ENCODE measurements around the gene IFT43.

Gene IFT43

GRCh38 chr14:76055330-76055729, 69.8 kb downstream of the IFT43 start:
- no peaks in the 10 kb centered on the region for H3K9me3 Mint-ChIP-seq
- H3K36me3 Mint-ChIP-seq = no peaks in the 10 kb centered on the region
- no peaks in the 10 kb centered on the region for H3K27me3 Mint-ChIP-seq
- no peaks in the 10 kb centered on the region for H3K4me1 Mint-ChIP-seq
- CTCF ChIA-PET = interaction anchor here (1.1 kb wide), 1 partner anchor 298 kb away, joined by 3 read pairs; no protein-coding TSS in a partner anchor
- no peak for DNase-seq
- H3K27ac Mint-ChIP-seq = no peak overlapping the region
- H3K4me3 Mint-ChIP-seq = no peak overlapping the region

- Mint-ChIP-seq H3K27ac (no peak overlapping the region), H3K36me3 (no peaks in the 10 kb centered on the region), H3K4me1 (no peaks in the 10 kb centered on the region), H3K27me3 (no peaks in the 10 kb centered on the region), H3K4me3 (no peak overlapping the region), H3K9me3 (no peaks in the 10 kb centered on the region)
- CTCF ChIA-PET = no interaction called here
- no peak for DNase-seq
These were observed 70.6 kb downstream of the IFT43 start for GRCh38 chr14:76056128-76056527.

- CTCF ChIA-PET = no interaction called here
These were observed 72.4 kb downstream of the IFT43 start for GRCh38 chr14:76057914-76058313.

GRCh38 chr14:76063327-76063726, 77.8 kb downstream of the IFT43 start:
- no peak for DNase-seq
- no peaks in the 10 kb centered on the region for H3K4me1 Mint-ChIP-seq
- no peaks in the 10 kb centered on the region for H3K9me3 Mint-ChIP-seq
- no peak overlapping the region for H3K4me3 Mint-ChIP-seq
- CTCF ChIA-PET = interaction anchor here (1.4 to 2.2 kb wide), 2 partner anchors 10 to 12 kb away, joined by 3 to 6 read pairs; no protein-coding TSS in a partner anchor
- no peaks in the 10 kb centered on the region for H3K27me3 Mint-ChIP-seq
- H3K36me3 Mint-ChIP-seq = no peaks in the 10 kb centered on the region
- no peak overlapping the region for H3K27ac Mint-ChIP-seq

More at GRCh38 chr14:76057914-76058313, 72.4 kb downstream of the IFT43 start:
- Mint-ChIP-seq H3K4me3 (no peak overlapping the region), H3K9me3 (no peaks in the 10 kb centered on the region), H3K27ac (no peak overlapping the region), H3K36me3 (no peaks in the 10 kb centered on the region), H3K4me1 (no peaks in the 10 kb centered on the region), H3K27me3 (no peaks in the 10 kb centered on the region)
- DNase-seq = no peak

- H3K4me3 Mint-ChIP-seq = no peak overlapping the region
- no peaks in the 10 kb centered on the region for H3K36me3 Mint-ChIP-seq
- no peak overlapping the region for H3K27ac Mint-ChIP-seq
- DNase-seq = no peak
- CTCF ChIA-PET = no interaction called here
- H3K4me1 Mint-ChIP-seq = no peaks in the 10 kb centered on the region
- no peaks in the 10 kb centered on the region for H3K9me3 Mint-ChIP-seq
- no peaks in the 10 kb centered on the region for H3K27me3 Mint-ChIP-seq
These were observed 80.0 kb downstream of the IFT43 start for GRCh38 chr14:76065519-76065918.

GRCh38 chr14:76067536-76067935, 82.0 kb downstream of the IFT43 start:
- CTCF ChIA-PET = interaction anchor here (1.3 kb wide), 1 partner anchor 20 kb away, joined by 3 read pairs; no protein-coding TSS in a partner anchor
- no peaks in the 10 kb centered on the region for H3K27me3 Mint-ChIP-seq
- no peak for DNase-seq
- H3K27ac Mint-ChIP-seq = no peak overlapping the region
- no peak overlapping the region for H3K4me3 Mint-ChIP-seq
- no peaks in the 10 kb centered on the region for H3K4me1 Mint-ChIP-seq
- H3K36me3 Mint-ChIP-seq = no peaks in the 10 kb centered on the region
- no peaks in the 10 kb centered on the region for H3K9me3 Mint-ChIP-seq

- H3K4me1 Mint-ChIP-seq = no peaks in the 10 kb centered on the region
- H3K4me3 Mint-ChIP-seq = no peak overlapping the region
- no peak for DNase-seq
- no peaks in the 10 kb centered on the region for H3K27me3 Mint-ChIP-seq
- H3K9me3 Mint-ChIP-seq = no peaks in the 10 kb centered on the region
- H3K27ac Mint-ChIP-seq = no peak overlapping the region
- no peaks in the 10 kb centered on the region for H3K36me3 Mint-ChIP-seq
- CTCF ChIA-PET = no interaction called here
These were observed 88.2 kb downstream of the IFT43 start for GRCh38 chr14:76073717-76074116.

GRCh38 chr14:76077340-76077739, 91.8 kb downstream of the IFT43 start:
- no peak overlapping the region for H3K27ac Mint-ChIP-seq
- H3K4me1 Mint-ChIP-seq = no peaks in the 10 kb centered on the region
- no peaks in the 10 kb centered on the region for H3K36me3 Mint-ChIP-seq
- CTCF ChIA-PET = no interaction called here
- no peak overlapping the region for H3K4me3 Mint-ChIP-seq
- no peaks in the 10 kb centered on the region for H3K9me3 Mint-ChIP-seq
- DNase-seq = no peak
- H3K27me3 Mint-ChIP-seq = no peaks in the 10 kb centered on the region

GRCh38 chr14:76078501-76078900, 92.9 kb downstream of the IFT43 start:
- CTCF ChIA-PET = no interaction called here
- H3K36me3 Mint-ChIP-seq = no peaks in the 10 kb centered on the region
- no peak for DNase-seq
- H3K4me1 Mint-ChIP-seq = no peaks in the 10 kb centered on the region
- H3K9me3 Mint-ChIP-seq = no peaks in the 10 kb centered on the region
- H3K27ac Mint-ChIP-seq = no peak overlapping the region
- no peak overlapping the region for H3K4me3 Mint-ChIP-seq
- H3K27me3 Mint-ChIP-seq = no peaks in the 10 kb centered on the region

- H3K27ac Mint-ChIP-seq = no peak overlapping the region
- H3K4me1 Mint-ChIP-seq = no peaks in the 10 kb centered on the region
- H3K27me3 Mint-ChIP-seq = no peaks in the 10 kb centered on the region
- H3K36me3 Mint-ChIP-seq = no peaks in the 10 kb centered on the region
- H3K9me3 Mint-ChIP-seq = no peaks in the 10 kb centered on the region
- DNase-seq = no peak
- CTCF ChIA-PET = no interaction called here
- no peak overlapping the region for H3K4me3 Mint-ChIP-seq
These were observed 94.5 kb downstream of the IFT43 start for GRCh38 chr14:76080025-76080424.

GRCh38 chr14:76080471-76080870, 94.9 kb downstream of the IFT43 start:
- Mint-ChIP-seq H3K36me3 (no peaks in the 10 kb centered on the region), H3K4me1 (no peaks in the 10 kb centered on the region), H3K9me3 (no peaks in the 10 kb centered on the region), H3K4me3 (no peak overlapping the region), H3K27ac (no peak overlapping the region), H3K27me3 (no peaks in the 10 kb centered on the region)
- no peak for DNase-seq
- CTCF ChIA-PET = no interaction called here

GRCh38 chr14:76081642-76082041, 96.1 kb downstream of the IFT43 start:
- no peak for DNase-seq
- Mint-ChIP-seq H3K27me3 (no peaks in the 10 kb centered on the region), H3K9me3 (no peaks in the 10 kb centered on the region), H3K4me1 (no peaks in the 10 kb centered on the region), H3K36me3 (no peaks in the 10 kb centered on the region), H3K4me3 (no peak overlapping the region), H3K27ac (no peak overlapping the region)
- CTCF ChIA-PET = no interaction called here

- Mint-ChIP-seq H3K27me3 (no peaks in the 10 kb centered on the region), H3K4me1 (no peaks in the 10 kb centered on the region), H3K9me3 (no peaks in the 10 kb centered on the region), H3K36me3 (no peaks in the 10 kb centered on the region), H3K4me3 (no peak overlapping the region), H3K27ac (no peak overlapping the region)
- DNase-seq = no peak
- CTCF ChIA-PET = no interaction called here
These were observed 98.5 kb downstream of the IFT43 start for GRCh38 chr14:76083796-76084765.

GRCh38 chr14:76085358-76085757, 99.8 kb downstream of the IFT43 start:
- Mint-ChIP-seq H3K27me3 (no peaks in the 10 kb centered on the region), H3K27ac (no peak overlapping the region), H3K4me1 (no peaks in the 10 kb centered on the region), H3K4me3 (no peak overlapping the region), H3K9me3 (no peaks in the 10 kb centered on the region), H3K36me3 (no peaks in the 10 kb centered on the region)
- CTCF ChIA-PET = interaction anchor here (0.8 kb wide), 1 partner anchor 16 kb away, joined by 3 read pairs; no protein-coding TSS in a partner anchor
- DNase-seq = no peak

- Mint-ChIP-seq H3K27ac (no peak overlapping the region), H3K9me3 (no peaks in the 10 kb centered on the region), H3K27me3 (peaks cover 5% of the 10 kb centered on the region), H3K36me3 (no peaks in the 10 kb centered on the region), H3K4me1 (no peaks in the 10 kb centered on the region), H3K4me3 (no peak overlapping the region)
- no peak for DNase-seq
- CTCF ChIA-PET = no interaction called here
These were observed 101.1 kb downstream of the IFT43 start for GRCh38 chr14:76086636-76087035.

All from activated naive CD4-positive, alpha-beta T cell treated with anti-CD3 and anti-CD28 coated beads, Interleukin-2, amount 10 ng/mL, durations not matched to agents 7 days and 5 days (primary cell).